Measurements from ENCODE around the gene TFDP1.

DNA sequence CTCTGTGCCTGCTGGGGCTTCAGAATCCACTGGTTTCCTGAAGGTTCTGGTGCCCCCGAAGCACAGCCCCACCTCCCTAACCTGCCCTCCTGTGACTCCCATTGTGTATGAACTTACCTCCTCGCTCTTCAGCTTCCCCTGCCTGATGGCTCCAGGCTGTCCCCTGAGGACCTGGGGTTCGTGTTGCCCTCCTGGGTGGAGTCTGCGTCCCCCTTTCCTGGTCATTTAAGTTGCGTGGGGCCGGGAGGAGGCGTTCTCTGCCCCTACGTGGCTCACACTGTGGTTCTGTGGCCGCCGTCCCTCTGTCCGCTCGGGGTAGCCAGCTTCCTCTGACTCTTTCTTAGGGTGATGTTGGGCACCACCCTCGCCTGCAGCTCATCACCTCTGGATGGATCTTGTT lies 13.9 kb downstream of the TFDP1 start:
- TF ChIP-seq, protein P1, sequence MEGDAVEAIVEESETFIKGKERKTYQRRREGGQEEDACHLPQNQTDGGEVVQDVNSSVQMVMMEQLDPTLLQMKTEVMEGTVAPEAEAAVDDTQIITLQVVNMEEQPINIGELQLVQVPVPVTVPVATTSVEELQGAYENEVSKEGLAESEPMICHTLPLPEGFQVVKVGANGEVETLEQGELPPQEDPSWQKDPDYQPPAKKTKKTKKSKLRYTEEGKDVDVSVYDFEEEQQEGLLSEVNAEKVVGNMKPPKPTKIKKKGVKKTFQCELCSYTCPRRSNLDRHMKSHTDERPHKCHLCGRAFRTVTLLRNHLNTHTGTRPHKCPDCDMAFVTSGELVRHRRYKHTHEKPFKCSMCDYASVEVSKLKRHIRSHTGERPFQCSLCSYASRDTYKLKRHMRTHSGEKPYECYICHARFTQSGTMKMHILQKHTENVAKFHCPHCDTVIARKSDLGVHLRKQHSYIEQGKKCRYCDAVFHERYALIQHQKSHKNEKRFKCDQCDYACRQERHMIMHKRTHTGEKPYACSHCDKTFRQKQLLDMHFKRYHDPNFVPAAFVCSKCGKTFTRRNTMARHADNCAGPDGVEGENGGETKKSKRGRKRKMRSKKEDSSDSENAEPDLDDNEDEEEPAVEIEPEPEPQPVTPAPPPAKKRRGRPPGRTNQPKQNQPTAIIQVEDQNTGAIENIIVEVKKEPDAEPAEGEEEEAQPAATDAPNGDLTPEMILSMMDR (IDR thresholded peaks at IDR 0.05) = no peak
- TF ChIP-seq POLR2A (IDR thresholded peaks at IDR 0.05) = no peak
